ENCODE data around the gene PARD3. TPM values are rescaled to one million over a fixed set of nuclear protein-coding genes. Genes with fewer than 3 reads are reported as not detected.
A peak's percentile ranks its signal among the peaks of the same experiment; 100 is the strongest.

Gene PARD3
- total RNA-seq, 1 donor from 2014 or later, result 37.2 TPM

DNA sequence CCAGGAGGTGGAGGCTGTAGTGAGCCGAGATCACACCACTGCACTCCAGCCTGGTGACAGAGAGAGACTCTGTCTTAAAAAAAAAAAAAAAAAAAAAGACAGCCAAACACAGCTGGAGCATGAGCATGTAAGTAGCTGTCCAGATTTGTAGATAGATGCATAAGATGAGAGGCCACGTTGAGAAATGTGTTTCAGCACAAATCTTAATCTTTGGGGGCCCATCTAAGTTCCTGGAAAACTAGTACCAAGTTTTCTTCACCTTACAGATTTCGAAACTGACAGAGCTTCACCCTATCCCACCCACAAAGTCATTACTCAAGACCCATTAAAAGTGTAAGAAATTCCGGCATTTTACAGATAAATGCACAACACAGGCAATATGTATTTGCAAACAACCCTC lies 208.2 kb downstream of the PARD3 start:
- H3K4me1 Mint-ChIP-seq (ENCODE audit: unreplicated experiment), result peaks cover 13% of the 10 kb centered on the region
- H3K36me3 Mint-ChIP-seq (ENCODE audit: unreplicated experiment), result no peaks in the 10 kb centered on the region
- no peak for DNase-seq (ENCODE audit: extremely low spot score, unreplicated experiment)
- H3K27me3 Mint-ChIP-seq (ENCODE audit: unreplicated experiment), result no peaks in the 10 kb centered on the region
- H3K4me3 Mint-ChIP-seq (ENCODE audit: unreplicated experiment), result no peak overlapping the region
- no peak for TF ChIP-seq CTCF (IDR thresholded peaks at IDR 0.05)
- H3K9me3 Mint-ChIP-seq (ENCODE audit: unreplicated experiment), result no peaks in the 10 kb centered on the region
- no peak overlapping the region for H3K27ac Mint-ChIP-seq (ENCODE audit: unreplicated experiment)

DNA sequence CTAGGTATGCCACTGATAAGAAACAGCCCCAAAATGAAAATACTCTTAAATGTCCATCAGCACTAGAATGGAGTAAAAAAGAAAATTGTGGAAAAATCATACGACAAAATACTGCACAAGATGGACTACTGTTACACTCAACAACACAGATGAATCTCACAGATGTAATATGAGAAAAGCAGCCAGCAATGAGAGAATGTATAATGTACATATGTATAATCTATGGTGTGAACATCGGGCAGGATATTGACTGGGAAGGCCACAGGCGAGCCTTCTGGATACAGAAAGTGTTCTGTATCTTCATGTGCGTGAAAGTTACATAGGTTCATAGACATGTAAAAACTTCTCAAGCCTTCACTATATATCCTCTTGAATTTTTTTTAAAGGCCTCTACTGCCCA lies 212.6 kb downstream of the PARD3 start:
- Mint-ChIP-seq H3K4me3 (ENCODE audit: unreplicated experiment) (no peak overlapping the region), H3K9me3 (ENCODE audit: unreplicated experiment) (no peaks in the 10 kb centered on the region), H3K36me3 (ENCODE audit: unreplicated experiment) (no peaks in the 10 kb centered on the region), H3K27ac (ENCODE audit: unreplicated experiment) (no peak overlapping the region), H3K4me1 (ENCODE audit: unreplicated experiment) (peaks cover 12% of the 10 kb centered on the region), H3K27me3 (ENCODE audit: unreplicated experiment) (no peaks in the 10 kb centered on the region)
- no peak for TF ChIP-seq CTCF (IDR thresholded peaks at IDR 0.05)
- no peak for DNase-seq (ENCODE audit: extremely low spot score, unreplicated experiment)

DNA sequence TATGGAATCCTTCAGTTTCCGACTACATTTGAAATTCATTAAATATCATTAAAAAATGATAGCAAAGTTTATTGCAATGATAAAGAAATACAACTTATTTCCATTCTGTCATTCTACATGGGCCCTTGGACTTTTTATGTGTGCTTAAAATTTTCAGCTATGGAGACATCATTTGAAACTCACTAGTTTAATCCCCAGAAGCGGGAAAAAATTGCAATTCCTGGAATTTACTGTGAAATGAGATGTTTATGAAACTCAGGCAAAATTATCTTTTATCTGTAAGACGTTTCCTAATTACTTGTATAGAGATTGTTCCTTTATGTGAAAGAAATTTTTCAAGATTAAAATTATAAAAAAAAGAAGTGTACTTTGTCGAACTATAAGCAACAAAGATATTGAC lies 213.4 kb downstream of the PARD3 start:
- H3K27ac Mint-ChIP-seq (ENCODE audit: unreplicated experiment), result no peak overlapping the region
- H3K36me3 Mint-ChIP-seq (ENCODE audit: unreplicated experiment), result no peaks in the 10 kb centered on the region
- no peaks in the 10 kb centered on the region for H3K9me3 Mint-ChIP-seq (ENCODE audit: unreplicated experiment)
- no peaks in the 10 kb centered on the region for H3K27me3 Mint-ChIP-seq (ENCODE audit: unreplicated experiment)
- DNase-seq (ENCODE audit: extremely low spot score, unreplicated experiment), result no peak
- H3K4me3 Mint-ChIP-seq (ENCODE audit: unreplicated experiment), result no peak overlapping the region
- H3K4me1 Mint-ChIP-seq (ENCODE audit: unreplicated experiment), result peaks cover 10% of the 10 kb centered on the region
- no peak for TF ChIP-seq CTCF (IDR thresholded peaks at IDR 0.05)

- Mint-ChIP-seq H3K4me1 (ENCODE audit: unreplicated experiment) (peaks cover 14% of the 10 kb centered on the region), H3K36me3 (ENCODE audit: unreplicated experiment) (no peaks in the 10 kb centered on the region), H3K4me3 (ENCODE audit: unreplicated experiment) (peak overlapping the region; percentile 24), H3K27ac (ENCODE audit: unreplicated experiment) (peak overlapping the region; percentile 56), H3K27me3 (ENCODE audit: unreplicated experiment) (no peaks in the 10 kb centered on the region), H3K9me3 (ENCODE audit: unreplicated experiment) (no peaks in the 10 kb centered on the region)
- no peak for TF ChIP-seq CTCF (IDR thresholded peaks at IDR 0.05)
- no peak for DNase-seq (ENCODE audit: extremely low spot score, unreplicated experiment)
Observed at GRCh38 chr10:34599026-34599795, 215.9 kb downstream of the PARD3 start.

DNA sequence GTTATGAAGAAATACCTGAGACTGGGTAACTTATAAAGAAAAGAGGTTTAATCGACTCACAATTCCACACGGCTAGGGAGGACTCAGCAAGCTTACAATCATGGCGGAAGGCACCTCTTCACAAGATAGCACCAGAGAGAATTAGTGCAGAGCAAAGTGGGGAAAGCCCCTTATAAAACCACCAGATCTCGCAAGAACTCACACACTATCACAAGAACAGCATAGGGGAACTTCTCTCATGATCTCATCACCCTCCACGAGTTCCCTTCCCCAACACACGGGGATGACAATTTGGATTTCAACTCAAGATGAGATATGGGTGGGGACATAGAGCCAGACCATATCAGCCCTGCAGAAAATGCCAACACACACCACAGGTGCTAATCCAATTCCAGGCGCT lies 218.7 kb downstream of the PARD3 start:
- H3K9me3 Mint-ChIP-seq (ENCODE audit: unreplicated experiment), result no peaks in the 10 kb centered on the region
- TF ChIP-seq CTCF (IDR thresholded peaks at IDR 0.05), result no peak
- no peak for DNase-seq (ENCODE audit: extremely low spot score, unreplicated experiment)
- H3K27ac Mint-ChIP-seq (ENCODE audit: unreplicated experiment), result no peak overlapping the region
- H3K4me3 Mint-ChIP-seq (ENCODE audit: unreplicated experiment), result no peak overlapping the region
- H3K36me3 Mint-ChIP-seq (ENCODE audit: unreplicated experiment), result no peaks in the 10 kb centered on the region
- no peaks in the 10 kb centered on the region for H3K27me3 Mint-ChIP-seq (ENCODE audit: unreplicated experiment)
- peaks cover 14% of the 10 kb centered on the region for H3K4me1 Mint-ChIP-seq (ENCODE audit: unreplicated experiment)
